Heart left ventricle (tissue), 13 donors: ENCODE data around the gene SLC37A2.

Experiments
- CTCF ChIP-seq, 12 donors: fragments of 200-600 bp; sonication (generic) in 4 of 12; IDR thresholded peaks; one replicate each; pipeline versions ENCODE4 v1.5.0 to v1.8.0; 2018 to 2022; ENCODE audit warnings: antibody characterized with exemption in 12 of 12, mild to moderate bottlenecking in 5 of 12
- POLR2A ChIP-seq, 2 donors: fragments of 450-650 bp; IDR thresholded peaks; one replicate each; pipeline ENCODE4 v1.6.1; 2017; ENCODE audit warnings: antibody characterized with exemption in 2 of 2, mild to moderate bottlenecking in 2 of 2, moderate library complexity in 2 of 2
- donor health status: ischemic (EF 13 %, LVEDD 7.1; RV severe dilation, severe dysfunction).
- donor health status: DM: no; HTN: yes; CAD: no.
- donor health status: DM: no; HTN: no; CAD: no.
- donor health status: ischemic (EF 25% LVEDD 6.9; RV normal size, moderate dysfunction).
- donor health status: ischemic (EF 25% LVEDD 5.7; RV mildly dilated, moderate dysfunction).
- donor health status: ischemic (EF 35%, LVEDD 5.7; RV mildly dilated, moderate dysfunction).
- donor health status: nonischemic (EF 11% LVEDD 7.7; RV severe dilation, severe dysfunction).
- donor health status: DM: yes; HTN: yes; CAD: no.
- donor health status: PGD.
- donor health status: ischemic (EF 29% LVEDD 5.4; RV normal size, mild dysfunction).
- donor health status: nonischemic (EF 23%, LVEDD 6.1; RV moderate dilation, normal function).

GRCh38 chr11:125132596-125132995 lies 69.5 kb downstream of the SLC37A2 start:
- TF ChIP-seq CTCF (IDR thresholded peaks at IDR 0.05) (no peak), POLR2A (IDR thresholded peaks at IDR 0.05) (no peak)
